Measurements from ENCODE around the gene DCAF11. TPM values are rescaled to one million over a fixed set of nuclear protein-coding genes. Genes with fewer than 3 reads are reported as not detected.
A peak's percentile ranks its signal among the peaks of the same experiment; 100 is the strongest.

DCAF11 gene
- total and polyA plus RNA-seq, 2 of the 13 experiments (the other 11 are each of a cell fraction or from before 2014, with no cell fraction given), result 150 to 257 TPM

DNA sequence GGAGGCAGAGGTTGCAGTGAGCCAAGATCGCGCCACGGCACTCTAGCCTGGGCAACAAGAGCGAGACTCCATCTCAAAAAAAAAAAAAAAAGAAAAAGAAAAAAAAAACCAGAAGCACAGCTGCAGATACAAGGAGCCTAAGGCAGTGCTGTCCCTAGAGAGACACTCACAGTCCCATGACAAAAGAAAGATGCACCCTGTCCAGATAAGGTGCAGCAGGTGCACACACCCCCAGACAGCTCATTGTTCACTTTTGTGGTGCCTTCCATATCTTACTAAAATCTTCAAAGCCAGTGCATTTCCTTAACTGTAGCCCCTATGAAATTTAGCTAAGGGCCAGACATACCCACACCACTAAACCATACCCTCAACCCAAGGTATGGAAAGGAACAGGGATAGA is 7.8 kb downstream of the DCAF11 start:
- H3K4me2 ChIP-seq (ENCODE audit: low read depth, low read length), result no peak overlapping the region
- H3K79me2 ChIP-seq (ENCODE audit: insufficient read depth, low read length), result peaks cover 10% of the 10 kb centered on the region
- intact Hi-C loops (cut with micrococcal nuclease; ENCODE audit: unreplicated experiment), result no loop called here
- no peak overlapping the region for H3K27ac ChIP-seq (ENCODE audit: extremely low read length, insufficient read depth, low read length)
- ChIA-PET POLR2A (interaction anchor here (0.7 to 22.7 kb wide), 5 partner anchors 2 to 66 kb away, joined by 3 to 977 read pairs (median 279); partner anchors contain the start of genes DCAF11, EMC9, FITM1 and IPO4), CTCF (ENCODE audit: low intra/inter-chr PET ratio, low total read pairs) (no interaction called here)
- H4K20me1 ChIP-seq (ENCODE audit: insufficient read depth, low read length), result no peaks in the 10 kb centered on the region
- in situ Hi-C loops (cut with HindIII; ENCODE audit: extremely low pct_ligation_motif_present, low pct_unique_long_range_greater_than_20kb), result loop anchor here (25.0 kb wide), 1 partner anchor 1535 kb away; the partner anchor contains the start of genes ABHD4 and DAD1
- whole genome bisulfite sequencing (ENCODE audit: low lambda C conversion rate), result 82% methylated on average over 4 of the region's 4 CpGs
- FAIRE-seq (no peak), DNase-seq (ENCODE audit: low spot score) (no peak), ATAC-seq (no peak; the same call in 2 of the 3 replicates)
- TF ChIP-seq, protein P1, sequence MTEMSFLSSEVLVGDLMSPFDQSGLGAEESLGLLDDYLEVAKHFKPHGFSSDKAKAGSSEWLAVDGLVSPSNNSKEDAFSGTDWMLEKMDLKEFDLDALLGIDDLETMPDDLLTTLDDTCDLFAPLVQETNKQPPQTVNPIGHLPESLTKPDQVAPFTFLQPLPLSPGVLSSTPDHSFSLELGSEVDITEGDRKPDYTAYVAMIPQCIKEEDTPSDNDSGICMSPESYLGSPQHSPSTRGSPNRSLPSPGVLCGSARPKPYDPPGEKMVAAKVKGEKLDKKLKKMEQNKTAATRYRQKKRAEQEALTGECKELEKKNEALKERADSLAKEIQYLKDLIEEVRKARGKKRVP (CRISPR knock-in tag; IDR thresholded peaks at IDR 0.05), result no peak
- TF ChIP-seq AHR (CRISPR knock-in tag; IDR thresholded peaks at IDR 0.05) (no peak), RBFOX2 (IDR thresholded peaks at IDR 0.05; ENCODE audit: low read depth, low read length) (peak; percentile 40; the same call in 1 of the 2 replicates), CENPT (CRISPR knock-in tag; IDR thresholded peaks at IDR 0.05; ENCODE audit: low read depth) (0 out of 2 replicates have a peak, but pooled peaks have one; percentile 34)
- no peaks in the 10 kb centered on the region for H3K9me3 ChIP-seq (ENCODE audit: low read length)
- BruUV-seq (replicated peaks), result no TSS peak
- H3K9ac ChIP-seq (ENCODE audit: insufficient read depth, low read depth, low read length), result no peak overlapping the region
- H3K36me3 ChIP-seq (replicated peaks in 1 of 2; ENCODE audit: control insufficient read depth in 1 of 2, insufficient read depth in 2 of 2, low read length in 2 of 2), result peaks cover 56 to 62% of the 10 kb centered on the region in 2 experiments
- H3K27me3 ChIP-seq (ENCODE audit: control insufficient read depth in 1 of 2, insufficient read depth in 2 of 2, low read length in 2 of 2), result no peaks in the 10 kb centered on the region
- H2AFZ ChIP-seq (ENCODE audit: low read length), result no peak overlapping the region
- H3K4me1 ChIP-seq (ENCODE audit: insufficient read depth, low read length), result peaks cover 5% of the 10 kb centered on the region; the same call in 1 of the 2 replicates
- H3K4me3 ChIP-seq (replicated peaks in 1 of 3; ENCODE audit: insufficient read depth in 1 of 3, low read depth in 2 of 3, low read length in 3 of 3), result no peak overlapping the region

DNA sequence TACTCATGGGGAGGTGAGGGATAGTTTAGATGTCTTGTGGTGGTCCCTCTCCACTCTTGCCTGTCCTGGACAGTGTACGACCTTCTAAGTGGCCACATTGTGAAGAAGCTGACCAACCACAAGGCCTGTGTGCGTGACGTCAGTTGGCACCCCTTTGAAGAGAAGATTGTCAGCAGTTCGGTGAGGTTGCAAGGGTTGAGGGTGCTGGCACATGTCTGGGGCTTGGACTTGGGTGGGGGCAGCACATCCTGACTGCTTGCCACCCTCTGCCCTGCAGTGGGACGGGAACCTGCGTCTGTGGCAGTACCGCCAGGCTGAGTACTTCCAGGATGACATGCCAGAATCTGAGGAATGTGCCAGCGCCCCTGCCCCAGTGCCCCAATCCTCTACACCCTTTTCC is 8.3 kb downstream of the DCAF11 start:
- Histone ChIP-seq H3K36me3 (replicated peaks in 1 of 2; ENCODE audit: control insufficient read depth in 1 of 2, insufficient read depth in 2 of 2, low read length in 2 of 2) (peaks cover 53 to 57% of the 10 kb centered on the region in 2 experiments), H3K4me2 (ENCODE audit: low read depth, low read length) (no peak overlapping the region), H3K27me3 (ENCODE audit: control insufficient read depth in 1 of 2, insufficient read depth in 2 of 2, low read length in 2 of 2) (no peaks in the 10 kb centered on the region), H3K4me1 (ENCODE audit: insufficient read depth, low read length) (peaks cover 2% of the 10 kb centered on the region; the same call in 1 of the 2 replicates), H3K79me2 (ENCODE audit: insufficient read depth, low read length) (peaks cover 5% of the 10 kb centered on the region), H3K9ac (ENCODE audit: insufficient read depth, low read depth, low read length) (no peak overlapping the region), H3K4me3 (replicated peaks in 1 of 3; ENCODE audit: insufficient read depth in 1 of 3, low read depth in 2 of 3, low read length in 3 of 3) (no peak overlapping the region), H2AFZ (ENCODE audit: low read length) (no peak overlapping the region), H3K27ac (ENCODE audit: extremely low read length, insufficient read depth, low read length) (no peak overlapping the region), H3K9me3 (ENCODE audit: low read length) (no peaks in the 10 kb centered on the region), H4K20me1 (ENCODE audit: insufficient read depth, low read length) (no peaks in the 10 kb centered on the region)
- POLR2A ChIA-PET, result interaction anchor here (0.9 to 22.7 kb wide), 5 partner anchors 2 to 38 kb away, joined by 3 to 977 read pairs (median 279); partner anchors contain the start of genes DCAF11, EMC9, FITM1 and IRF9
- ATAC-seq (no peak), DNase-seq (ENCODE audit: low spot score) (no peak), FAIRE-seq (no peak)
- CTCF ChIA-PET (ENCODE audit: low intra/inter-chr PET ratio, low total read pairs), result no interaction called here
- no TSS peak for BruUV-seq (replicated peaks)
- 98% methylated on average over 8 of the region's 8 CpGs for WGBS (ENCODE audit: low lambda C conversion rate)
- in situ Hi-C loops (cut with HindIII; ENCODE audit: extremely low pct_ligation_motif_present, low pct_unique_long_range_greater_than_20kb) (loop anchor here (25.0 kb wide), 1 partner anchor 1536 kb away; the partner anchor contains the start of genes ABHD4 and DAD1), intact Hi-C loops (cut with micrococcal nuclease; ENCODE audit: unreplicated experiment) (no loop called here)
- TF ChIP-seq CENPX (CRISPR knock-in tag; IDR thresholded peaks at IDR 0.05), result no peak
- no peak for TF ChIP-seq ISX (CRISPR knock-in tag; conservative IDR thresholded peaks at IDR 0.05)
- no peak for TF ChIP-seq ZNF329 (CRISPR knock-in tag; IDR thresholded peaks at IDR 0.05; ENCODE audit: low read depth)
- TF ChIP-seq, protein P2, sequence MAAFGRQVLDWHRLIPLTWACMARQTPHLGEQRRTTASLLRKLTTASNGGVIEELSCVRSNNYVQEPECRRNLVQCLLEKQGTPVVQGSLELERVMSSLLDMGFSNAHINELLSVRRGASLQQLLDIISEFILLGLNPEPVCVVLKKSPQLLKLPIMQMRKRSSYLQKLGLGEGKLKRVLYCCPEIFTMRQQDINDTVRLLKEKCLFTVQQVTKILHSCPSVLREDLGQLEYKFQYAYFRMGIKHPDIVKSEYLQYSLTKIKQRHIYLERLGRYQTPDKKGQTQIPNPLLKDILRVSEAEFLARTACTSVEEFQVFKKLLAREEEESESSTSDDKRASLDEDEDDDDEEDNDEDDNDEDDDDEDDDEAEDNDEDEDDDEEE (CRISPR knock-in tag; IDR thresholded peaks at IDR 0.05), result no peak
